ENCODE data around the gene CYTH1.
"Not testable (repeated sequence)": the region's sequence is repeated elsewhere in the genome, so short reads cannot be mapped to it uniquely, and the experiment has no call there.

The CYTH1 gene

DNA sequence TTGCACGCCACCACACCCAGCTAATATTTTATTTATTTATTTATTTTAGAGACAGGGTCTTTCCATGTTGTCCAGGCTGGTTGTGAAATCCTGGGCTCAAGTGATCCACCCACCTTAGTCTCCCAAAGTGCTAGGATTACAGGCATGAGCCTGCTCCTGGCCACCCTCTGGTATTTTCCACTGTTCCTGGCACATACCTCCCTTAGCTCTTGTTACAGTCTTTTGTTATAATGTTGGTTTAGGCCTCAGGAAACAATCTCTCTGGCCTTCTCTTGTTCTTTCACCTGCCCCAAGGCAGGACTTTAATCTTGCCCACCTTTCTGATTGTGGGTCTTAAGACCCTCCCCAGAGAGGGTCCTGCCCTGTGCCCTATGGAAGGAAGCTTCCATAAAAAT, 3.6 kb upstream of the CYTH1 start:
- DNase-seq: no peak

DNA sequence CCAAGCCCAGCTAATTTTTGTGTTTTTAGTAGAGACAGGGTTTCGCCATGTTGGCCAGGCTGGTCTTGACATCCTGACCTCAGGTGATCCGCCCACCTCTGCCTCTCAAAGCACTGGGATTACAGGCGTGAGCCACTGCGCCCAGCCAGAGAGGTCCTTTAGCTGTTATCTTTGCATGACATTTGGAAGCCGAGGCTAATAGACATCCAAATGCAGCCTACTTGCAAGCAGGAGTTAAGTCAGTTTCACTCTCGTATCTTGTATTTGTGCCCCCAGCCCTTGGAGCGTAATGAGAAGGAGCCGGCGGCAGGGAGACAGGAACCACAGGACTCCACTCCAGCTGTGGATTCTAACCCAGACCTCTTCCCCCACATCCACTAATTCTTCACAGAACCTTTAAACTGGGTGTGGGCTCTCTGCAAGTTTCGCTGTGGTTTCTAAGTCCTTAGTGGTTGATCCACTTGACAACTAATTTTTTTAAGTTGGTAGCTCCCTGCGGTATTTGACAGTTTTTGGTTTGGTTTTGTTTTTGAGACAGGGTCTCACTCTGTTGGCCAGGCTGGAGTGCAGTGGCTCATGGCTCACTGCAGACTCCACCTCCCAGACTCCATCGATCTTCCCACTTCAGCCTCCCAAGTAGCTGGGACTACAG, 3.1 kb upstream of the CYTH1 start:
- no peak for DNase-seq

DNA sequence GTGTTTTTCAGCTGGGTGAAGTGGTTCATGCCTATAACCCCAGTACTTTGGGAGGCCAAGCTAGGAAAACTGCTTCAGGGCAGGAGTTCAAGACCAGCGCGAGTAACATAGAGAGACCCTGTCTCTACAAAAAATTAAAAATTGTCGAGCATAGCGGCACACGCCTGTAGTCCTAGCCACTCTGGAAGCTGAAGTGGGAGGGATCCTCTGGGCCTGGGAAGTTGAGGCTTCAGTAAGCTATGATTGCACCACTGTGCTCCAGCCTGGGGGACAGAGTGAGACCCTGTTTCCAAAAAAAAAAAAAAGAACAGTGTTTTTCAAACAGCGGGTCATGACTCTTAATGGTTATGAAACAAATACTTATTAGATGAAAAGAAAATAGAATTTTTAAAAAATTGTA, 2.3 kb upstream of the CYTH1 start:
- DNase-seq: no peak

DNA sequence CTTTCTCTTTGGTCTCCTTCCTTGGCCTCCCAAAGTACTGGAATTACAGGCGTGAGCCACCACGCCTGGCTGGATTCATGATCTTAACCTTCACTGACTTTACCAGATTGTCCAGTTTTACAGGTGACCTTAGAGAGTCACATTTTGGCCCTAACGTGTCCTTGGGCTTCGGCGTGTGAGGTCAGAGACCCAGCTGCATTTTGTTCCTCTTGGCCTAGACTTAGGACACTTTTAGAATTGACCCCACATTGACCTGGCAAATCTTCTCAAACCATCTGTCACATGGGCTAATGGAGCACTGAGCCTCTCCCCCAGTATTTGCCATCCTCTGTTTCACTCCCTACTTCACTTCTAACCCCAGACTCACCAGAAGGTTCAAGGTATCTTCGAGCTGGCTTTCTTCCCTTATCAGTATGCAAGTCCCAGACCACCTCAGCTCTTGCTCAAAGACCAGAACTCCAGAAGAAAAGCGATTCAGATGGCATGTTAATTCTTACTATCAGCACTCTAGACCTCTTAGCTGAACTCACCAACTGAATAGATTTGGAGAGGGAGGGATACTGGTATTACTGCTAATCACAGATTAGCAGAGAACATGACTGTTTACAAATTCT, 1.7 kb upstream of the CYTH1 start:
- no peak for DNase-seq

DNA sequence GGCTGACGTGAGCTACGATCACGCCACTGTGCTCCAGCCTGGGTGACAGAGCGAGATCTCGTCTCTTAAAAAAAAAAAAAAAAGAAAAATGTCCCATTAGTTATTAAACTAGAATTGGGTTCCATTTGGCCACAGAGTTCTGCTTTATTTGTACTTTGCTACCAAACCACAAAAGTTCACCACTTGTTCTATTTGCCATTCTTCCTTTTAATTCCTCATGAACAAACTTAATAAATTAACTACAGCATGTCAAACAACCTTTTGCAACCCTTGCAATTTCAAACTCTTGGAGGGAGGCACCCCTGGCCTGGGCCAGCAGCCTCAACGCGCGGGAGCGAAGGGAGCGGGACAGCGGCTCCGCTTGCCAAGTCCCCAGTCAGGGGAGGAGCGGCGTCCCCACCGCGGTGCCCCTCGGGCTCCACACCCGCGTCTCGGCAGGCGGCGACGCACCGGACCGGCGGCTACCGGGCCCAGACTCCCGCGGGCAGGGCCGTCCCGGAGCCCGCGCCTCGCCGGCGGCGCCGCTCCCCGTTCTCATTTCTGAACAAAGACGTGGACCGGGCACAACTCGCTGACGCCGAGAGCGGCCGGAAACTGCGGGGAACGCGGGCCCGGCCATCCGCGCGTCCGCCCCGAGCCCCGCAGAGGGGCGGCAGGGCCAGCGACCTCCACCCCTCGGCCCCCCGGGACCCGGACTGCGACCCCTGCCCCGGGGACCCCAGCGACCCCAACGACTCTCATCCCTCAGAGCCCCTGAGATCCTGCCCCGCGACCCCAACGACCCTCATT, 775 bp downstream of the CYTH1 start:
- peak; percentile 66 for DNase-seq

DNA sequence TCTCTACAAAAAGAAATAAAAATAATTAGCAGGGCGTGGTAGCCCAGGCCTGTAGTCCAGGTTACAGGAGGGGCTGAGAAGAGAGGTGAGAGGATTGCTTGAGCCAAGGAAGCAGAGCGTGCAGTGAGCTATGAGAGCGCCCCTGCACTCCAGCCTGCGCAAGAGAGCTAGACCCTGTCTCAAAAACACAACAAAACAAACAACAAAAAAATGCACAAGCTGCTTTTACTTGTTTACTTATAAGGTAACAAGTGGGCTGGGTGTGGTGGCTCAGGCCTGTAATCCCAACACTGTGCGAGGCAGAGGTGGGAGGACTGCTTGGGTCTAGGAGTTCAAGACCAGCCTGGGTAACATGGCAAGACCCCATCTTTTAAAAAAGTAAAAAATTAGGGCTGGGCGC, 1.7 kb downstream of the CYTH1 start:
- DNase-seq: no peak

DNA sequence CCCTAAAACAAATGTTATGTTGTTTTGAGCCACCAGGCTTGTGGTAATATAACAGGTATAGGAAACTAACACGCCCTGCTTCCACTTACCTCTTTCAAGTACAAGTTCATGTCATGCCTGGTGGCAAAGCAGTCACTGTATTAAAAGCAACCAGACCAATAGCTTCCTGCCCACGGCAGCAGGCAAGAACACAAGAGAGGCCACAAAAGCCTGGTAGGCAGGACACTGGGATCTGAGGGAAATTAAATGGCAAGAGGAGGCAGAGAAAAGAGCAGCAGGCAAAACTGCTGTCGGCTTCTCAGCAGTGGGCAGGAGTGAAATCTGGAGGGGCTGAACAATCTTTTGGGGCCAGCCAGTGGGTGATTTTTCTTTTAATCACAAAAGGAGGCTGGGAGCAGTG, 2.2 kb downstream of the CYTH1 start:
- no peak for DNase-seq

DNA sequence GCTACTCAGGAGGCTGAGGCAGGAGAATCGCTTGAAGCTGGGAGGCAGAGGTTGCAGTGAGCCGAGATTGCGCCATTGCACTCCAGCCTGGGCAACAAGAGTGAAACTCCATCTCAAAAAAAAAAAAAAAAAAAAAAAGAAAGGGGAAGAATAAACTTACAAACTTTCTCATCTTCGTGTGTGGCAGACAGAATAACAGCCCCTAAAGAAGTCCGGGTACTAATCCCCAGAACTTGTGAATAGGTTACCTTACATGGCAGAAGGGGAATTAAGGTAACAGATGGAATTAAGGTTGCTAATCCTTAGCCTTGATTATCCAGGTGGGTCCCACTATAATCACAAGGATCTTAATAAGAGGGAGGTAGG, 2.8 kb downstream of the CYTH1 start:
- DNase-seq: not testable (repeated sequence)

DNA sequence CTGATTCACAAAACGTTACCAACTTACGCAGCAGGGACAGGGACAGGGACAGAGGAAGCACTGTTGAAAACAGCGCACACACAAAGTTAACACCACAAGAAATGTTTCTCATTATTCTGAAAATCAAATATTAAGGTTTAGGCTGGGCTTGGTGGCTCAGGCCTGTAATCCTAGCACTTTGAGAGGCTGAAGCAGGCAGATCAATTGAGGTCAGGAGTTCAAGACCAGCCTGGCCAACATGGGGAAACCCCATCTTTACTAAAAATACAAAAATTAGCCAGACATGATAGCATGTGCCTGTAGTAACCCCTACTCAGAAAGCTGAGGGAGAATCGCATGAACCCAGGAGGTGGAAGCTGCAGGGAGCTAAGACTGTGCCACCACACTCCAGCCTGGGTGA, 4.2 kb downstream of the CYTH1 start:
- no peak for DNase-seq

DNA sequence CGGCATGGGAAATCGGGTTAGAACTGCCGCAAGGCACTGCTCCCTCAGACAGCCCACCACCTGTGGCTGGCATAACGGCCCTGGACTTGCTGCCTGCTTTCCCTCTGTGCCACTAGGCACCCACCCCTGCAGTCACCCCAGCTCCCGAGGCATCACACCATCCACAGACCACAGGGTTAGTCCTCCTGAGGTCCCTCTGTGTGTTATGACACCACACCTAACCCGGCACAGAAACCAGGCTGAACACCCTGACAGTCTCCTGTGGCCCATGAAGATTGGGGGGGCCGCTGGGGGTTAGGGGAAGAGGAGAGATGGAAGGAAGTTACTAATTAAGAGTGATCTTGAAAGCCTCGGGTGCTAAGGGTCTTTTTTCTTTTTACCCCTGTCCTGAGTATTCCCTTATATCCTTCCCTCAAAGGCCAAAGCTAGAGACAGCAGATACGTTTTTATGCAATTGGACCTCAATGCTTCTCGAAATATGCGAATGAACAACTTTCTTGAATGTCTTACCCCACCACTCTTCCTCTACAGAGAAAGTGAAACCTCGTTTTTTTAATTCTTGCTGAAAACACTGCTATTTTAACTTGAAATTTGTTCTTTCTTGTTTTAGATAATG, 7.0 kb downstream of the CYTH1 start:
- DNase-seq: no peak

DNA sequence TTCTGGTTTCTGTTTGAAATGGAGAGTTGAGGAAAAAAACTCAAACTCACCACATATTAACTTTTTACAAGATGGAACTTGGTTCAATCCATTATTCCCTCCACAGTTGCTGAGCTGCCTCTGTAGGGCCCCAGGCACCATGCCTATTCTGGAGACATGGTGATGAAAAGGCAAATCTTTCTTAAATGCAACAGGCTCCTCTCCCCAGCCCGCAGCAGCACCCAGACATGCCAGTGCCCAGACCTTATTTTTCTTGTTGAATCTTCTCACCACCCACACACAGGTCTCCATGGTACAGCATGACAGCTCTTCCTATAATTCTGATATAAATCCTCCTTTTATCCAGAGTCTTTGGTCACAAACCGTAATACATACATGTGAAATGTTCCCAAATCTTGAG, 7.6 kb downstream of the CYTH1 start:
- no peak for DNase-seq

DNA sequence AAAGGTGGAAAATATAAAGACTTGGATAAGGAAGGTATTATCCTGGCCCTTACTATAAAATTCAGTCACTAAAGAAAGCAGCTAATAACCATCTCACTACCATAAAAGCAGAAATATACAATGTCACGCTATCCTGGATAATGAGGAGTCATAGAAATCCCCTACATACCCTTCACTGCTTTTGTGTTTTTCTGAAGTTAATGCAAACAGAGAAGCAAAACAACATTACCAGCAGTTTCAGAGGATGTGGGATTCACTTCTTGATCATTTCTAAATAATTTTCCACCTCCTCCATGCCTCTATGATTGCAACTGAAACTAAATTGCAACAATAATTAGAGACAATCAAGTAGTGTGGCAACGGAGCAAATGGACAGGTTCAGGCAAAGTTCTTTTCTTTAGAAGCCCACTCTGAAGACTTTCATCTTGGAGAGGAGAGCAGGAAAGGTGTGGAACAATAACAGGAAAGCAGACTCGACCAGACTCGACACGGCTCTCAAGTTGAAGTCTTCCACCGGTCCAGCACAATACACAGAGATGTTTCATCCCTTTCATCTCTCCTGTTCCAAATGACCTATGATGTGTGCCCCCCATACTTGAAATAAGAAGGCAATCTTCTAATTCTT, 10.2 kb downstream of the CYTH1 start:
- DNase-seq: no peak

DNA sequence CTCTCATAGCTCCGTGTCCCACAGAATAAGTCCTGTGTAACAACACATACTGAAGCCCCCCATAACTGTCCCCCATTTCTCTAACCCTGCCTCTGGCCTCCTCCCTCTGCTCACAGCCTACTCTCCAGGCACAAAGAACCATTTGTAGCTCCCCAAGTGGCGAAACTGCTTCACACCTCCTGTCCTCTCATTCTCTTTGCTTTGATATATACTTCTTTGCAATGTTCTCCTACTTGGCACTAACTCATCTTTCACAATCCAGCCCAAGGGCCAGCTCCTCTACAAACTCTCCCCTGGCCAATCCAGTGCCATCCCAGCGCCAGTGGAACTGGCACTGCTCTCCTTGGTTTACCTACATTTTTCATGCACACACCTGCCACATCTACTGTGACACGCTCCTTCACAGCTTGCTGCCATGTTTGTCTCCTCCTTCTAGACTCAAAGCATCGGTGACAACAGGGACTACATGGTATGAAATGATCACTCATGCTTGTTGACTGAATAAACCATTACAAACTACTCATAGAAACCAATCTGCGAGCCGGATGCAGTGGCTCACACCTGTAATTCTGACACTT, 12.8 kb downstream of the CYTH1 start:
- no peak for DNase-seq

DNA sequence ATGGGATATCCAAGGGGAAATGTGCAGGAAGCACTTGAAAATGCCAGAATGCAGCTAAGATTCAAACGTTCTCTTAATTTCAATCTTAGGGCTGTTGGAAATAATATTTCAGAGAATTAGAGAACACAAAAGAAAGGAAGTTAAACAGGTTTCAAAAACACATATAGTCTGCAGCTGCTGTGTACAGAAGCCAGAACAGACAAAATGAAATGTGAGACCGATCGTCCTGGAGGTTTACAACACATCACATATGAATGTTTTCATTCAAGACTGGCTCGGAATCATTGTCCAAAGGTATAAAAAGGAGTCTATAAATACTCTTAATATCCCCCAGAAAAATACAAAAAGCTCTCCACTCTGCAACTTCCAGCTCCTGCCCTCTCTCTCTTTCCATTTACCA, 14.3 kb downstream of the CYTH1 start:
- no peak for DNase-seq

DNA sequence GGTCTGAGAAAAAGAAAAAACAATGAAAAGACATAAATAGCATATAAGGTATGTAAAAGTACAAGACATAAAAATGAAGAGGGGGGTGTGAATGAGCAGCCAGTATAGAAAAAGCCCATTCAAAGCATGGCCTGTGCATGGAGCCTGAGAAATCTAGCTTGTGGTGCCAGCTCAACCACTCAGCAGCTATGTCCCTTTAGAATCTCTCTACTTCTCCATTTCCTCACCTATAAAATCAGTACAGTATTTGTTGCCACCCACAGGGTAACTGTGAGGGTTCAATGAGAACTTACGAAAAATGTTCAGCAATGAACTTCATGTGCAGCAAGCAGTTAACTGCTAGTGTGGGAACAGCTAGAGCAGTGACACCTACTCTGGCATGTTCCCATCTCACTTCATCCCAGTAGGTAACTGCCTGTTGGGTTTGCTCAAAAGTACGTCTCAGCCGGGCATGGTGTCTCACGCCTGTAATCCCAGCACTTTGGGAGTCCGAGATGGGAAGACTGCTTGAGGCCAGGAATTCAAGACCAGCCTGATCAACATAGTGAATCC, 15.3 kb downstream of the CYTH1 start:
- DNase-seq: no peak

DNA sequence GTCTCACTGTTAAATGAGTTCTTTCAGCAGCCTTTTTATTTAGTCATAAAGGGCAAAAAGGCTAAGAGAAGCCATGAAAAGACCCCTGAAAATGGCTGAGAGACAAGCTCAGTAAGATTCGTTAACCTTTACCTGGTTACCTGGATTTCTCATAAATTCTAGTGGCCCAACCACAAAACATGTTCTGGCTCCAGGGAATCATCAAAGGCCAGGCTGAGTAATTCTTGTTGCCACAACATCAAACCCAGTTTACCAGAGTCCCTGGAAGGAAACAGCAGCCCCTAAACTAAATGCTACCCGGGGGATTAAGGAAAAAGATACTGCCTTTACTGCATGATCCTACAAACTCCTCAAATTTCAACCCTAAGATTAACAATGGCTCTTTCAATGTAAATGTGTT, 15.8 kb downstream of the CYTH1 start:
- no peak for DNase-seq

DNA sequence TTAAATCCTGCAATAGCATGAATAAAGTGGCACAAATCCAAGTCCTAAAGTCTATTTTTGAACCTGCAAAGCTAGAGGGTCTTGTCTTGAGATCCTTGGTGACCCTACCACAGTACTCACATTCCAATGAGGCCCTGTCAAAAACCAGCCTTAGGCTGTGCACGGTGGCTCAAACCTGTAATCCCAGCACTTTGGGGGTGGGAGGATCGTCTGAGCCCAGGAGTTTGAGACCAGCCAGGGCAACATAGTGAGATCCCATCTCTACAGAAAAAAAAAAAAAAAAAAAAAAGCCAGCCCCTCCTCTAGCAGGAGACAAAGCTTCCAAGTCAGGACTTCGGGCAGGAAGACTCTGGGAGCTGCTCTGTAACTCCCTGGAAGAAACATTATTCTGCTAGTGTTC, 16.3 kb downstream of the CYTH1 start:
- DNase-seq: no peak

DNA sequence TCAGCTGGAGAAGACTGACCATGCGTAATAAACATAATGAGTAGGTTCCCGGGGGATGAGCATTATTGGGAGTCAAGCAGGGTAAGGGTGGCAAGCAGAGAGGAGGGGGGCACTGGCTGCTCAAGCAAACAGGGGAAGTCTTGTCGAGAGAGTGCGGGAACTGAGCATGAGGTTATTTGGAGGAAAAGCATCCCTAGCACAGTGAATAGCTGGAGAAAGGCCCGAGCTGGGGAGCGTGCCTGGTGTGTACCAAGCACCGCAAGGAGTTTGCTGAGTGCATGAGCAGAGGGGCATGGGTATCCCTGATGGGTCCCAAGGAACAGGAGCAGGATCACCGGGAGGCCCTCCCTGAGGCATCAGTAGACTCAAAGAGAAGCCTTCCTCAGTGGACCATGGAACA, 17.2 kb downstream of the CYTH1 start:
- no peak for DNase-seq

DNA sequence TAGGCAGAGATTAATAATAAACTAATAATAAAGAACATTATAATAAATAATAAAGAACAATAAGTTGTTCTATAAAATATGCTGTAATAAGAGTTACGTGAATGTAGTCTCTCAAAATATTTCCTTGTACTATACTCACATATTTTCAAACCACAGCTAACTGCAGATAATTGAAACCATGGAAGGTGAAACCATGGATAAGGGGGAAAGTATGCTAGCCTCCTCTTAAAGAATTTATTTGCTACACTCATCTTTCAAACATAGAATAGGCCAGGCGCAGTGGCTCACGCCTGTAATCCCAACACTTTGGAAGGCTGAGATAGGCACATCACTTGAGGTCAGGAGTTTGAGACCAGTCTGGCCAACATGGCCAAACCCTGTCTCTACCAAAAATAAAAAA, 18.5 kb downstream of the CYTH1 start:
- no peak for DNase-seq

DNA sequence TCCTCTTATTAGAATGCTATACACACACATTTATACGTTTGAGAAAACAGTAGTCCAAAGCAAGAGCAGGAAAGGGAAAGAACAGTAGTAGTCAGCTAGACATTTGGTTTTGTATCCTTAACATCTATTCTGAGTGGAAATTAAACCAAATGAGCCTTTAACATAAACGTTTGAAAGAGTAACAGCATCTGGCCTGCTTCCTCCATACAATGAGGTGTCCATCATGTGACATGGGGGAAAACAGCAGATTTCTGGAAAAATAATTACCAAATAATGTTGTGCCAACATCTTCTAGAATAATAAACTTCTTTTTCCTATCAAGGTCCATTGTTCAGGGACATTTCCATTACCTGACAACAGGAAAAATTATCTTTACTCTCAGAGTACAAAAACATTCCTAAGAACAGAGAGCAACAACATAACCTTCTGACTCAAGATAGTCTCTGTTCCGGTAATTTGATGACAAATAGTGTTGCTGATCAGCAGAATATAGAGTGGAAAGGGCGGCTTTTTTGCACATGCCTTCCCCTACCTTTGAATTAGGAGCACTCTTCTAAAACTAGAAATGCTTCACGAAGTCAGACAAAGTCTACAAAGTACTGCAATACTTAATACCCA, 20.2 kb downstream of the CYTH1 start:
- DNase-seq: no peak

DNA sequence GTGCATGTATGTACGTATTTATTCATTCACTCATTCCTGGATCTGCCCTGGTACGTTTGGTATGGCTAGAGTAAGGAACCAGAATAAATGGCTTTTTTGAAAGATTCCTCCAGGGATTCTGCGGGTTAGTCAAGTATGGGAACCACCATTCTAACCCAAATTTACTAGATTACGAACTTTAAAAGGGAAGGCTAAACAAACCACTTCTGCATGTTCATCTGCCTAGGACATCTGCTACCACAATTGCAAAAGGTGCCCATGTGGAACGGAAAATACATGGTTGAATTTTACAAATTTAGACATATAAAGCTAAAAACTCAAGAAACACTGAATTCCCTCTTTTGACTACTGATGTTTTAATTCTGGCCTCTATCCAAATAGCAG, 22.1 kb downstream of the CYTH1 start:
- DNase-seq: no peak

DNA sequence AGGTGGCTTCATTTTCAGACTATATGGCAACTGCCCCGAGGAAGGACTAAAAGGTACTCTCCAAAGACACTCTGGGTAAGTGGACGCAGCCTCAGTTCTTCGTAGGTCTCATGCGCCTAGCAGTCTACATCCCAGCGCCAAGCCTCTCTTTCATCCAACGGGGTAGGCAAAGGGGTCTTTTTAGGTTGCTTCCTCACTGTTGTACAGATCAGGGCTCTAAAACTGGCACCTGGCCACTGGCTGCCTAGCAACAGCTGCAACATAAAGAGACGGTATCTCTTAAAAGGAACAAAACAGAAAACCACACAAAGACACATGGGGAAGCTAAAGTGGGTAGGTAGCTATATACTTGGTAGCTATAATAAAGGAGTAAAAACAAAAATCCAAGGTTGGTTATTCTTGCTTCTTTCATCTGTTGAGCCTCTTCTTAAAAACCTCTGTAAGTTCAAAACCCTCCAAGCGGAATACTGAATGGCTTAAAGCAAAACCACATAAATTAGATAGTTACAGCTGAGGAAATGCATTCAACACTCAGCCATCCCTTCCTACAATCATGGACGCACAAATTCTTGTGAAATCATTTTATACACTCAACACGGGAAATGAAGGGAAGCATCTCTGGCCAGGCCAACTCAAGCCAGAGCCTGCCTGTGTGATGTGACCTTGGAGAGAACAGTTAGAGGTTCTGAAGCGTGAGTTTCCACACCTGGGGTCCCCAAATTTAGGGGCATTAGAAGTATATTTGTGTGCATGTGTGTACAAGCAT, 22.7 kb downstream of the CYTH1 start:
- peak; percentile 77 for DNase-seq

Data from left hindlimb (tissue), 1 donor.